VCaP (cell line): ENCODE measurements around the gene KLHL17.
A peak's percentile ranks its signal among the peaks of the same experiment; 100 is the strongest.

Experiments
- H3K27ac ChIP-seq: fragments of 450-650 bp; 2 replicates; pipeline ENCODE4 v1.5.1; 2017
- CTCF ChIP-seq: fragments of 450-650 bp; conservative IDR thresholded peaks from 2 replicates; pipeline ENCODE4 v1.5.1; 2017; ENCODE audit warnings: mild to moderate bottlenecking, moderate library complexity

Gene KLHL17

GRCh38 chr1:965526-966134 is 5.2 kb downstream of the KLHL17 start:
- H3K27ac ChIP-seq = peak overlapping the region; percentile 89
- no peak for TF ChIP-seq CTCF

GRCh38 chr1:966135-966703 is 5.8 kb downstream of the KLHL17 start, which contains the start of gene PLEKHN1:
PLEKHN1 (plus strand) TSS chr1:966482; CDS start chr1:966532, 50 bp downstream.
- H3K27ac ChIP-seq = peak within 1 kb of the TSS; percentile 89

GRCh38 chr1:966704-967300 is 6.4 kb downstream of the KLHL17 start:
- TF ChIP-seq CTCF = no peak
- peak overlapping the region; percentile 89 for H3K27ac ChIP-seq

More at GRCh38 chr1:966135-966703, 5.8 kb downstream of the KLHL17 start, which contains the start of gene PLEKHN1:
- no peak for TF ChIP-seq CTCF

- TF ChIP-seq CTCF = no peak
- H3K27ac ChIP-seq = peak overlapping the region; percentile 89
Measured at GRCh38 chr1:967466-968343, 7.3 kb downstream of the KLHL17 start.

- H3K27ac ChIP-seq = no peak overlapping the region
- no peak for TF ChIP-seq CTCF
Measured at GRCh38 chr1:969260-969855, 9.0 kb downstream of the KLHL17 start.

GRCh38 chr1:970242-970972 is 10.0 kb downstream of the KLHL17 start:
- no peak for TF ChIP-seq CTCF
- no peak overlapping the region for H3K27ac ChIP-seq
